WI38 (cell line): ENCODE data around the gene IFNL1.

ENCODE experiments used
- H3K4me3 ChIP-seq: 2 replicates; pipeline ENCODE4 v1.5.1; 2011; ENCODE audit warnings: low read depth, mild to moderate bottlenecking, control low read depth, low read length
- TF ChIP-seq, protein P1 (sequence below): IDR thresholded peaks from 2 replicates; pipeline ENCODE4 v1.5.1; 2012; ENCODE audit warnings: low read depth, mild to moderate bottlenecking, control low read depth, low read length

The IFNL1 gene

DNA sequence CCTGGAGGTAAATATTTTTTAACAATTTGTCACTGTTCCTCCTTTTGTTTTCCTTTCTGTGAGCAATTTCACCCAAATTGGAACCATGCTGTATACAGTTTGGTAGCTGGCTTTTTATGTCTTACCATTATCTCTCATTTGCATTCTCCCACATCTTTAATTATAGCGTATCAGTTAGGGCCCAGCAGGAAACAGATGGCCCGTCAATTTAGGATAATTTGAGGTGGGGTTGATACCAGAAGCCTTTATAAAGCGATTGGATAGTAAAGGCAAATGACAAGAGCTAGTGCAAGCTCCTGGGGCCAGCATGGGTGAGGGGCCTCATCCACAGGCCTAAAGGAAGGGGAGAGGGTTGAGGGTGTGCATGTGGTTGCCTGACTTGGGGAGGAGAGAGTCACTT is 43.7 kb upstream of the IFNL1 start:
- H3K4me3 ChIP-seq = no peak overlapping the region
- TF ChIP-seq, protein P1, sequence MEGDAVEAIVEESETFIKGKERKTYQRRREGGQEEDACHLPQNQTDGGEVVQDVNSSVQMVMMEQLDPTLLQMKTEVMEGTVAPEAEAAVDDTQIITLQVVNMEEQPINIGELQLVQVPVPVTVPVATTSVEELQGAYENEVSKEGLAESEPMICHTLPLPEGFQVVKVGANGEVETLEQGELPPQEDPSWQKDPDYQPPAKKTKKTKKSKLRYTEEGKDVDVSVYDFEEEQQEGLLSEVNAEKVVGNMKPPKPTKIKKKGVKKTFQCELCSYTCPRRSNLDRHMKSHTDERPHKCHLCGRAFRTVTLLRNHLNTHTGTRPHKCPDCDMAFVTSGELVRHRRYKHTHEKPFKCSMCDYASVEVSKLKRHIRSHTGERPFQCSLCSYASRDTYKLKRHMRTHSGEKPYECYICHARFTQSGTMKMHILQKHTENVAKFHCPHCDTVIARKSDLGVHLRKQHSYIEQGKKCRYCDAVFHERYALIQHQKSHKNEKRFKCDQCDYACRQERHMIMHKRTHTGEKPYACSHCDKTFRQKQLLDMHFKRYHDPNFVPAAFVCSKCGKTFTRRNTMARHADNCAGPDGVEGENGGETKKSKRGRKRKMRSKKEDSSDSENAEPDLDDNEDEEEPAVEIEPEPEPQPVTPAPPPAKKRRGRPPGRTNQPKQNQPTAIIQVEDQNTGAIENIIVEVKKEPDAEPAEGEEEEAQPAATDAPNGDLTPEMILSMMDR = no peak

- H3K4me3 ChIP-seq = no peak overlapping the region
- TF ChIP-seq, protein P1 = no peak
Measured at GRCh38 chr19:39253374-39254149, 42.6 kb upstream of the IFNL1 start.

DNA sequence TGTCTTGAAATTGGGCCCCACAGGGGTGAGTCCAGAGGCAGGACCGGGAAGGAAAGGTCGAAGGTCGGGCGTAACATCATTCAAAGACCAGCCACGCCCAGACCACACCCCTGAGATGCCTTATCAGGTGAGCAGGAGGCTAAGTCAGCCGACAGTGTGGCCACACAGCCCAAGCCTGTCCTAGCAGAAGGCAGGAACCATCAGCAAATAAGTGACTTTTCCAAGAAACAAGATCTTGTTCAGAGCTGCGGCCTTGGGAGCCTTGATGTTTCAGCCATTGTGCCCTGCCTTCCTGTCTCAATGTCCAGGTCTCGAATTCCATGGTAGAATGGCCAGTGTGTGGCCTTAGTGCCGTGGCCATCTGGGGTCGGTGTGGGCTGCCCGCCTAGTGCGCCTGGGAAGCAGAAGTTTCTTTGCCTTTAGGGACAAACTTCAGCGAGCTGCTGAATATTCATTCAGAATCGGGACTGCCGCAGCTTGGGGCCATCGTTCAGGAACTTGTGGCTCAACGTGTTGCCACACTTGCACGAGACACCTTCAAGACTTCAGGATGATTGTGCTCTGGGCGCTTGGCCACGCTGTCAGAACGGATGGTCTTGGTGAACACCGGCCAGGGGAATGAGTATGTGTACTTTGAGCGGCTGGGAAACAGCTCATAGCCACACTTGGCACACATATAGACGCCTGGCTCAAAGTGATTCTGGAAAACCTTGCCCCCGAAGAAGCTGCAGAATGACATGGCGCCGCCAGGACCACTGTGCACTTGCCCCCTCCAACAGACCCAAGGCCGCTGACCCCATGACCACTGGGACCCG is 41.5 kb upstream of the IFNL1 start:
- TF ChIP-seq, protein P1 = no peak
- no peak overlapping the region for H3K4me3 ChIP-seq

- H3K4me3 ChIP-seq = no peak overlapping the region
- TF ChIP-seq, protein P1 = no peak
Measured at GRCh38 chr19:39257227-39257626, 39.0 kb upstream of the IFNL1 start.

GRCh38 chr19:39261704-39262103 is 34.5 kb upstream of the IFNL1 start:
- TF ChIP-seq, protein P1 = no peak
- H3K4me3 ChIP-seq = no peak overlapping the region

DNA sequence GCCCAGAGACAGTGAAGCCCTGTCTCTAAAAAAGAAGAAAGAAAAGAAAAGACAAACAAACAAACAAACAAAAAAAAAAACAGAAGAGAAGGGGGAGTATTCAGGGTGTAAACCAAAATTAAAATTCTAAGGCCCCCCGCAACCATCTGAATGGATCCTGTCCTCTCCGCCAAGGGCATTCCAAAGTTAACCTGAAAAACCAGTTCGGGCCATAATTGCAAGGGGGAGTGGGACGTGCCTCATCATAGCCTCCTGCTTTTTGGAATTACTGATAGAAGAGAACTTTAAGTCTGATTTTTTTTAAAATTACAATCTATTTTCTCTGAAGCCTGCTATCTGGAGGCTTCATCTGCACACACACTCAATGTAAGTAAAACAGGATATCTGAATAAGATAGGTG is 33.7 kb upstream of the IFNL1 start:
- no peak overlapping the region for H3K4me3 ChIP-seq
- TF ChIP-seq, protein P1 = no peak

DNA sequence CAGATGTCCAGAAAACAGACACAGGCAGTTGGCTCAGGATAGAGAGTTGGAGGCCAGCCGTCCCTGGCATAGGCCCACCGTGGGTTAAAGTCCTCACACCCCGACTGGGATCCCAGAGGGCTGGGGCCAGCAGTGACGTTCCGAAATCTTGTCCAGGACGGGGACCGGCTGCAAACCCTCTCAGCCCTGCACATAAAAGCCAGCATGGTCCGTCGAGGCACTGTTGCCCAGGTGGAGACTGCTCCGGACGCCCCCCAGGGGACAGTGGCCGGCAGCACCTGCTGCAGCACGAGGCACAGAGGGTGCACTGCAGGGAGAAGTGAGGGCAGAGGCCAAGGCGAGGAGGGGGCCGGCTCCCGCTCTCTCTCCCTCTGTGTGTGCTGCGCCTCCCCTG is 32.3 kb upstream of the IFNL1 start:
- no peak overlapping the region for H3K4me3 ChIP-seq
- TF ChIP-seq, protein P1 = no peak
